ENCODE data around the gene KDM5B.
"Not testable (repeated sequence)": the region's sequence is repeated elsewhere in the genome, so short reads cannot be mapped to it uniquely, and the experiment has no call there.

KDM5B gene

DNA sequence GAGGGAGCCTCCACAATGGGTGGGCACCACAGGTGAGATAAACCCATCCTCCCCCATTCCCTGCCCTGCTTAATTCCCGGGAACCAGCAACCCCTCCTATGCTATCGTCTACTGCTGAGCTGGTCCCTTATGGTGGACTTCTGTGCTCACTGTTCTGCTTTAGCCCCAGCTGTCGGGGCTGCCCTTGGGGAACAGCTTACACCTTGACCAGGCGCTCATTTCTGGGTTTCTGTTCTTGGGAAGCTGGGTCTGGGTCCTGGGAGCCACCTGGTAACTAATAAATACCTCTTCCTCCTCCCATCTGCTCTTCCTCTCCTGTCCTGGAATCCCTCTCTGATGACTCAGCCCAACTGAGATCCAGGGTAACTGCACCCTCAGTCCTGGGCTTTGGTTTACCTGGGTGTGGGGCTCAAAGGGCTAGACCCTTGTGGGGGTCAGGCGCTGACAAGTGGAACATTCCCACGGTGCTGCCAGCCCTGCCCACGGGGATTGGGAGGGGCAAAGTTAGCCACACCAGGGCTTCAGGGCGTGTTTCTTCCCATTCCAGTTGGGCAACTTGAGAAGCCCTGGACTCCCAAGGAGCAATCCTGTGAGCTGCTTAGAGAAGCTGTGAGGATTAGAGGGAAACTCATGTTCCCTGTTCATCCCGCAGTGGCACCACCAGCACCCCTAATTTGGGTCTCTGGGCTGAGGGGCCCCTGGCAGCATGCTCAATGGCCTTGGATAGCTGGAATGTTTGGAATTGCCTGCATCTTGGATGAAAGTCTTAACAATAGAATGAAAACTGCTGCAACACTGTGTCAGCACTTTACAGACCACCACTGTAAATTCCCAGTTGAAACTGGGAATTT, 4.2 kb upstream of the KDM5B start:
- DNase-seq = no peak

- peak; percentile 18 for DNase-seq
Observed at GRCh38 chr1:202811296-202812175, 3.3 kb upstream of the KDM5B start.

DNA sequence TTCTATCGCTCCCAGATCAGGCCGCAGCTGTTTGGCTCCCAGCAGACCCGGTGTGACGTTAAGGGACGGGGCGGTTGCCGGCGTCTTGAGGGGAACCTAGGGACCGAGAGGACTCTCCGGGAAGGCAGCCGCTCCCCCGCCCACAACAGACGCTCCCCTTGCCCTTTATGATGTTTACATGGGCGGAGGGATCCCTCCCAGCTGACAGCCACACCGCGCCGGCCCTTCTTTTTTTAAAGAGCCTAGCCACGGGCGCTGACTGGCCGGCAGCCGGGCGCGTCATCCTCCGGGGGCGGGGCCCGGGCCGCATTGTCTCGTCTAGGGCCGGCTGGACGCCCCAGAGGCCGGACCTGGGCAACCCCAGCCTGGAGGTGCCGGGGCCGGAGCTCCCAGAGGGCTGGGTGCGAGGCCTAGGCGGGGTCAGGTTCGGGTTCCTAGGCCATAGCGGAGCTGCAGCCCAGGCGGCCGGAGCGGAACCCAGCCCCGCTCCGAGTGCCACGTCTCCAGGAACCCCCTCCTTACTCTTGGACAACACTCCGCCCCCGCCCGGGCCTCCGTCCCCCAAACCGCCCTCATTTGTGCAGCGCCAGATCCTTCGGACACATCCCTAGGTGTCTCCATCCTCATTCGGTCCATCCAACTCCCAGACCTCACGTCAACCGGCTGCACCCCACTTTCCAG, 2.5 kb upstream of the KDM5B start, which contains the start of gene PCAT6:
Gene PCAT6 (plus strand): TSS at position 340 of the 681 bp plus-strand sequence.
- peak; percentile 84 for DNase-seq

DNA sequence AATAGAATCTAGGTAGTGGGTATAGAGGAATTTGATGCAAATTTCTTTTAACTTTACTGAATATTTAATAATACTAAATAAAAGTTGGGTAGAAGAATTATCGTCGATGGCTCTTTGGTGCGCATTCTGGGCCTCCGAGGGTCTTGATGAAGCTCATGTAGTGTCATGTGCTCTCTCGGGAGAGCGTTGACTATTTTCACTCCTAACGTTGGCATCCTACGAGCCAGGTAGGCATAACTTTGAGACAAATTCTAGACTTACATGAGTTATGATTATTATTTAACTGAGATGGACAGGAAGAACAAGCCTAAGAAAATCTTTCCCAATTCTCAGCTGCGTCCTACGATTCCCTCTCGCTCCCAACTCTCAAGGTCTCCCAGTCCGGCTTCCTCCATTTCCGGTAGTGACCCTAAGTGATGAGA, 2.0 kb upstream of the KDM5B start:
- no peak for DNase-seq

GRCh38 chr1:202809597-202810159, 1.5 kb upstream of the KDM5B start:
- DNase-seq = no peak

GRCh38 chr1:202807451-202807925, 733 bp downstream of the KDM5B start:
- peak; percentile 17 for DNase-seq

DNA sequence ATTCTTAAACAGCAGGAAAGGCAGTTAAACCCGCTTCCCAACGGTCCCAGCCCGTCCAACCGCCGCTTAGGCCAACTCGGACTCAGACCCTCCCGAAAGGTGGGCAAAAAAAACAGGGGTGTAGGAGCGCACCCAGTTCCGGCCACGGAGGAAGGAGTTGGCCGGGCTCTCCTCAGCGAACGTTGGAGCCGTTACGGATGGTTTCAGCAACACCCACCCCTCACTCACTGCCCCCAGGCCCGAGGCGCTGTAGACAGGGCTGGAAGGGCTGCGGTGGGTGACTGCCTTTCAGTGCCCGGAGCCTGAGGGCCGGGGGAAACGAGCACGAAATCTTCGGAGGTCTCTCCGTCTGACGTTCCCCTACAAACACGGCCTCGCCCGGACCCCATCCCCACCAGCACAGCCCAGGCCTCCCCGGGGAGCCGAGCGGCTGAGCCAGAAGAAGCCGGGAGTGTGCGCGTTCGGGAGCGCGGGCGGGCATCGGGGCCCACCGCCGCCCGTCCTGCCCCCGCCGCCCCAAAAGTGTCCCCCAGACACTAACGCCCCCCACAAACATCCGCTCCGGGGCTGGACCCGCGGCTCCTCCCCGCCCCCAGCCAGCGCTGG, 1.3 kb downstream of the KDM5B start:
- DNase-seq = no peak

DNA sequence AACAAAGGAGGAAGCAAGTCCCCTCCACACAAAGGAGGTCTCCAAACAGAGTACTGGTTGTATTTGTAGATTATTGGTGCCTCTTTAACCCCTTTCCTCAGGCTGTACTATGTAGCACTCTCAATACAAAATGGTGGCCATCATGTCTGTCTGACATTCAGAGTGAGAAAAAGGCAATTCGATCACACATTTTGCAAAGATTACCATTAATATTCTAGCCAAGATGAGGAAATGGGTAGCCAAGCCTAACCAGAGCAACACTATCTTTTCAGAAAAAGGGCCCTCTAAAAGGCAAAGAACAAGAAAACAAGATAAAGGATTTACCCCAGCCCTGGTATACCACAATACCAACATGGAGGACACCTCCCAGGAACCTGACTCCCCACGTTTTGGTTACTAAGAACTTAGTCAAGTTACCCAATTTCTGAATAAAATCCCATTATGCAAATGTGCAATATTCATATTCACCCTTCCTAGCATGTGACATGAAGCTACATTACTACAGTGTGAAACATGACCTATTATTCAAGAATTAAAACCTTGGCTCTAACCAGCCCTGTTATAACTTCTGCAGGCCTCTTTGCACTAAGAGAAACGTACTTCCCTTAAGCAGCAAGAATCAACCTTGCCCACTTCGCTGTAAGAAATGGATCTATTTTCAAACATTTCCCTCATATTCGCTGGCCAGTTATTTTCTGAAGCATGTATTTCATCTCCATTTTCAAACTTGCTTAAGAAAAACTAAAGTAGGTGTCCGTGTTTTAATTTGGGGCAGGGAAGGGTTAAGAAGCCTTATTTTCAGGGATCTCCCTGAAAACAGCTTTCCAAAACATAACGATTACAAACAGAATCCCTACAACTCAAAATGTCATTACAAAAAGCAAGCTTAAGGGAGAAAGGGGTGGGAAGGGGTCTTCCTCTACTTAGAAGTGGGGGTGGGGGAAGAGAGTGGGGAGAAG, 2.1 kb downstream of the KDM5B start:
- no peak for DNase-seq

GRCh38 chr1:202804126-202804525, 4.1 kb downstream of the KDM5B start:
- no peak for DNase-seq

DNA sequence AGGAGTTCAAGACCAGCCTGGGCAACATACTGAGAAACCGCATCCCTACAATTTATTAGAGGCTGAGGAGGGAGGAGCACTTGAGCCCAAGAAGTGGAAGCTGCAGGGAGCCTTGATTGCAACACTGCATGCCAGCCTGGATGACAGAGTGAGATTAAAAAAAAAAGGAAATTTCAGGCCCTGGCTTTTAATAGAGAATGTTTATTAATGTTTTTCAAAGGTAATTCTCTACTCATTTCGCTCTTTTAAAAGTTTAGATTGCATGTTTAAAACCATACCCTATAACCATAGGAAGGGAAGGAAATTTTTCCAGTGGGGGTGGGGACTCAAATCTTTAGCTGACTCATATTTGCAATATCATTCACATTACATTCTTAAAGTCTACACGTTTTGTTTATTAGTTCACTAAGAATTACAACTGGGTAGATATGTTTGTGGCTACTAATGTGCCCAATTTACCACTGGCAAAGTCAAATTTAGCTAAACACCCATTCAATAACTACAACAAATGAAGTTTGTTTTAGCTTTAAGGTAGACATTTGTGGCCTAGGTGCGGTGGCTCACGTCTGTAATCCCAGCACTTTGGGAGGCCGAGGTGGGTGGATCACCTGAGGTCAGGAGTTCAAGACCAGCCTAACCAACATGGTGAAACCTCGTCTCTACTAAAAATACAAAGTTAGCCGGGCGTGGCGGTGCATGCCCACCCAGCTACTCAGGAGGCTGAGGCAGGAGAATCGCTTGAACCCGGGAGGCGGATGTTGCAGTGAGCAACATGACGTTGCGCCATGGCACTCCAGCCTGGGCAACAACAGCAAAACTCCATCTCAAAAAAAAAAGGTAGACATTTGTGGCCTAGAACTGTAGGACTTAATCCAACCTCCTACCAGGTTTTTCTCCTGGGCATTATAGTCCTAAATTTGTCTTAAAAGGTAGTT, 5.0 kb downstream of the KDM5B start:
- no peak for DNase-seq

DNA sequence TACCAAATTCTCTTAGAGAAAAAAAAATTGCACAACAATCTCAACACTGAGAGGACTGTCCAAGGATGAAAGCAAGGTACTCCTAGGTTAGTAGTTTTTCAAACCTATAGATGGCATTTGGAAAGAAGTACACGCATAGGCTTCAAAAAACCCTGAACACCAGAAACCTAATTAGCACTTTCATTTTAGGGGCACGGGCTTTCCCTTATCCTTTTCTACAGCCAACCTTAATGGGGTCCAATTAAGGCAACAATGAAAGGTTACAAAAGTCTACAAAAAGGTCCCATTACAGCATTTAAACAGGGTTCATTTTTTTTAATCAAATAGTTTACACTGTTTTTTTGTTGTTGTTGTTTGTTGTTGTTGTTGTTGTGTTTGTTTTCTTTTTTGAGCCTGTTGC, 6.2 kb downstream of the KDM5B start:
- no peak for DNase-seq

DNA sequence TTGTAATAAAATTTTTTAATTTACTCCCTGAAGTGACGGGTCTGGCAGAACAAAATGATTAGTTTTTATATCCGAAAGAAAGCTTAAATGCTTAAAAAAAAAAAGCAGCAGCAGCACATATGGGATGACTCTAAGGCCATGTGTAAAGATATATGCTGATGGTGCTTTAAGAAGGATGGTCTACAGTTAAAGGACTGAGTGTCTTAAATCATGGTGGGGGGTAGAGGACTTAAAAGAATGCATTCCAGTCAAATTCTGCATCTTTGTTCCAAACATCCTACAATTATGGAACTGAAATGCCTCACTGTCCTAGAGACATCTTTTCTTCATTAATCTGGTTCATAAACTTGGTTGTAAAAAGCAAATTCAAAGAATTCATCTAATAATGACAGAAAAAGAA, 7.0 kb downstream of the KDM5B start:
- DNase-seq = no peak

- DNase-seq = no peak
Observed at GRCh38 chr1:202800742-202801141, 7.5 kb downstream of the KDM5B start.

DNA sequence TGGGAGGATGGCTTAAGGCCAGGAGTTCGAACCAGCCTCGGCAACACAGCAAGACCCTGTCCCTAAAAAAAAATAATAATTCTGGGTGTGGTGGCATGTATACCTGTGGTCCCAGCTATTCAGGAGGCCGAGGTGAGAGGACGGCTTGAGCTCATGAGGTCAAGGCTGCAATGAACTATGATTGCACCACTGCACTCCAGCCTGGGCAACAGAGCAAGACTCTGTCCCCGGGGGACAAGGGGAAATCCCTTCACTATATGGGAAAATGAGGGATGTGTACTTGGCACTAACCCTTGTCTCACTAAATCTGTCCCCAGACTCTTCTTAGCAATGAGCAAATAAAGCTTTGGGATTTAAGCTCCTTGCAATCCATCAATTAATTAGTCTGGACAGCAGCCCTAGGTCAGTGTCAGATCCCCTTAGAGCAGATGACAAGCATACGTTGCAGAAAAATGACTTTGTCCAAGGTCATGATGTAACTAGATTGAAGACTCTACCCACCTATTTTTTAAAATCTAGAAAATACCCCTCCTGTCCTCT, 9.4 kb downstream of the KDM5B start:
- no peak for DNase-seq

DNA sequence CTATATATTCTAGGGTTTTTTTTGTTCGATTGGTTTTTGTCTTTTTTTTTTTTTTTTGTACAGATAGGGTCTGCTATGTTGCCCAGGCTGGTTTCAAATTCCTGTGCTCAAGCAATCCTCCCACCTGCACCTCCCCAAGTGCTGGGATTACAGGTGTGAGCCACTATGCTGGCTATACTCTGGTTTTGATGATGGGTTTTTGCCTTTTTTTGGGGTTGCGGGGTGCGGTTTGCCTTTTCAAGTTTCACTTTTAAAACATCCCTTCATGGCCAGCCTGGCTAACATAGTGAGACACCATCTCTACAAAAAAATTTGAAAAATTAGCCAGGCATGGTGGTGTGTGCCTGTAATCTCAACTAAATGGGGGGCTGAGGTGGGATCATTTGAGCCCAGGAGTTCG, 10.0 kb downstream of the KDM5B start:
- DNase-seq = no peak

GRCh38 chr1:202796670-202797069, 11.6 kb downstream of the KDM5B start:
- no peak for DNase-seq

DNA sequence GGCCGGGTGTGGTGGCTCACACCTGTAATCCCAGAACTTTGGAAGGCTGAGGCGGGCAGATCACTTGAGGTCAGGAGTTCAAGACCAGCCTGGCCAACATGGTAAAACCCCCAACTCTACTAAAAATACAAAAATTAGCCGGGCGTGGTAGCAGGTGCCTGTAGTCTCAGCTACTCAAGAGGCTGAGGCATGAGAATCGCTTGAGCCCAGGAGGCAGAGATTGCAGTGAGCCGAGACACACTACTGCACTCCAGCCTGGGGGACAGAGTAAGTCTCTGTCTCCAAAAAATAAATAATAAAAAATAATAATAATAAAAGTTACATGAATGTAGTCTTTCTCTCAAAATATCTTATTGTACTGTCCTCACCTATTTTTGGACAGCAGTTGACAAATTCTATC, 13.3 kb downstream of the KDM5B start:
- not testable (repeated sequence) for DNase-seq

GRCh38 chr1:202794051-202794740, 14.0 kb downstream of the KDM5B start:
- no peak for DNase-seq

Measured in activated gamma-delta T cell treated with Interleukin-2 at 50 U/mL for 16 hours (primary cell).